OCI-LY1 (cell line): Measurements from ENCODE around the gene CAPZA1.

Source experiments
- H2AFZ ChIP-seq: fragments of 200-600 bp; sonication (generic), shearing (Covaris generic); 2 replicates; pipeline ENCODE4 v1.6.0; 2014; ENCODE audit warnings: antibody characterized with exemption, mild to moderate bottlenecking, low read length
- H3F3A ChIP-seq: fragments of 200-600 bp; sonication (generic), shearing (Covaris generic); 2 replicates; pipeline ENCODE4 v1.6.0; 2014; ENCODE audit warnings: mild to moderate bottlenecking, antibody characterized with exemption, low read length, moderate library complexity; ENCODE audit not compliant: insufficient read depth
- H3K27ac ChIP-seq: fragments of 200-600 bp; sonication (generic); 2 replicates; pipeline ENCODE4 v1.5.1; 2014; ENCODE audit warnings: low read length, mixed run types, mild to moderate bottlenecking, low read depth; ENCODE audit not compliant: poor library complexity, severe bottlenecking
- H3K27me3 ChIP-seq: fragments of 200-600 bp; sonication (generic); 2 replicates; pipeline ENCODE4 v1.6.0; 2014; ENCODE audit warnings: antibody characterized with exemption, mild to moderate bottlenecking, low read length, moderate library complexity; ENCODE audit not compliant: insufficient read depth
- H3K36me3 ChIP-seq: fragments of 200-600 bp; sonication (generic); 2 replicates; pipeline ENCODE4 v1.6.1; 2014; ENCODE audit warnings: mild to moderate bottlenecking, antibody characterized with exemption, low read length, moderate library complexity, mixed read lengths; ENCODE audit not compliant: insufficient read depth
- H3K4me1 ChIP-seq: fragments of 200-600 bp; sonication (generic); 2 replicates; pipeline ENCODE4 v1.5.1; 2014; ENCODE audit warnings: mild to moderate bottlenecking, low read length, moderate library complexity; ENCODE audit not compliant: insufficient read depth, severe bottlenecking
- H3K4me2 ChIP-seq: fragments of 200-600 bp; sonication (generic), shearing (Covaris generic); 2 replicates; pipeline ENCODE4 v1.6.1; 2014; ENCODE audit warnings: low read length
- H3K4me3 ChIP-seq: fragments of 200-600 bp; sonication (generic); 2 replicates; pipeline ENCODE4 v1.5.1; 2014; ENCODE audit warnings: low read length, low read depth, mild to moderate bottlenecking, mixed read lengths; ENCODE audit not compliant: poor library complexity, severe bottlenecking
- H3K79me2 ChIP-seq: fragments of 200-600 bp; shearing (Covaris generic); 2 replicates; pipeline ENCODE4 v1.6.1; 2016; ENCODE audit warnings: mixed run types, low read length, mixed read lengths; ENCODE audit not compliant: insufficient read depth
- H3K9ac ChIP-seq: fragments of 200-600 bp; sonication (generic), shearing (Covaris generic); 2 replicates; pipeline ENCODE4 v1.6.1; 2014; ENCODE audit warnings: mild to moderate bottlenecking, low read length, mixed read lengths
- H3K9me2 ChIP-seq: fragments of 200-600 bp; sonication (generic), shearing (Covaris generic); 2 replicates; pipeline ENCODE4 v1.6.1; 2014; ENCODE audit warnings: low read depth, mild to moderate bottlenecking, low read length, mixed read lengths
- H3K9me3 ChIP-seq: fragments of 200-600 bp; shearing (Covaris generic); 2 replicates; pipeline ENCODE4 v1.6.1; 2014; ENCODE audit warnings: low read length, mixed read lengths
- H4K20me1 ChIP-seq: fragments of 200-600 bp; sonication (generic), shearing (Covaris generic); 2 replicates; pipeline ENCODE4 v1.6.0; 2016; ENCODE audit warnings: mild to moderate bottlenecking, low read length; ENCODE audit not compliant: insufficient read depth
- CTCF ChIP-seq: fragments of 200-600 bp; sonication (generic), shearing (Covaris generic); IDR thresholded peaks from 2 replicates; pipeline ENCODE4 v1.5.1; 2017; ENCODE audit warnings: mild to moderate bottlenecking, antibody characterized with exemption, low read length, moderate library complexity, mixed read lengths
- EZH2 ChIP-seq: fragments of 200-600 bp; sonication (generic), shearing (Covaris generic); IDR thresholded peaks from 2 replicates; pipeline ENCODE4 v1.8.0; 2017; ENCODE audit warnings: borderline replicate concordance, mixed run types, mild to moderate bottlenecking, antibody characterized with exemption, low read length, moderate library complexity, mixed read lengths

CAPZA1 gene

GRCh38 chr1:112711041-112711440 lies 91.4 kb downstream of the CAPZA1 start:
- no peak overlapping the region for H2AFZ ChIP-seq
- no peak for TF ChIP-seq CTCF
- no peak for TF ChIP-seq EZH2
- no peak overlapping the region for H3K9ac ChIP-seq
- no peaks in the 10 kb centered on the region for H3K79me2 ChIP-seq
- no peaks in the 10 kb centered on the region for H3K36me3 ChIP-seq
- H3F3A ChIP-seq = peaks cover 6% of the 10 kb centered on the region; the same call in 1 of the 2 replicates
- no peak overlapping the region for H3K4me2 ChIP-seq
- H3K9me3 ChIP-seq = no peaks in the 10 kb centered on the region
- no peak overlapping the region for H3K27ac ChIP-seq
- no peak overlapping the region for H3K4me3 ChIP-seq
- H3K9me2 ChIP-seq = no peaks in the 10 kb centered on the region
- no peaks in the 10 kb centered on the region; the same call in 1 of the 2 replicates for H3K27me3 ChIP-seq
- no peaks in the 10 kb centered on the region for H4K20me1 ChIP-seq
- peaks cover 31% of the 10 kb centered on the region for H3K4me1 ChIP-seq

- Histone ChIP-seq H3K36me3 (no peaks in the 10 kb centered on the region), H3K9me3 (no peaks in the 10 kb centered on the region), H3K27ac (no peak overlapping the region), H3K27me3 (no peaks in the 10 kb centered on the region; the same call in 1 of the 2 replicates), H4K20me1 (no peaks in the 10 kb centered on the region), H3F3A (peaks cover 6% of the 10 kb centered on the region; the same call in 1 of the 2 replicates), H2AFZ (no peak overlapping the region), H3K4me2 (no peak overlapping the region), H3K9ac (no peak overlapping the region), H3K4me3 (no peak overlapping the region), H3K79me2 (no peaks in the 10 kb centered on the region), H3K9me2 (no peaks in the 10 kb centered on the region), H3K4me1 (peaks cover 30% of the 10 kb centered on the region)
- TF ChIP-seq CTCF = no peak
These were observed 92.0 kb downstream of the CAPZA1 start for GRCh38 chr1:112711670-112712069.

DNA sequence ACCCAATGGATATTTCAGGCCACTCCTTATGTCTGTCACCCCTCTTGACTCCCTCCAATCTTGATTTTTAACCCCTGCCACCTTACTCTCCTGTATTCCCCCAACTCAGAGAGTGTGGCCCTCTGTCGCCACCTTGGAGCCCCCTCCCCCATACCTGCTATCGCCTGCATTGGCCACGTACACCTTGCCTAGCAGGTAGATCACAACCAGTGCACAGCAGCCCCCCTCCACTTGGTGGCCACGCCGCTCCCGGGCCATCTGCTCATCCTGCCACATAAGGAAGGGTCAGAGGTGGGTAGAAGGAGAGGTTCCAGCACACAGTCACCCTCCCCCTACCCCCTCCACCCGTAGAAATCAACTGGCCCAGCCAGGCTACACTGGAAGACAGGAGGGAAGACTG lies 92.6 kb downstream of the CAPZA1 start:
- TF ChIP-seq CTCF (no peak), EZH2 (no peak)
- no peaks in the 10 kb centered on the region for H3K9me2 ChIP-seq

More for the DNA sequence above, 92.6 kb downstream of the CAPZA1 start:
- H4K20me1 ChIP-seq = no peaks in the 10 kb centered on the region
- no peaks in the 10 kb centered on the region for H3K36me3 ChIP-seq
- no peak overlapping the region for H3K27ac ChIP-seq
- no peaks in the 10 kb centered on the region; the same call in 1 of the 2 replicates for H3K27me3 ChIP-seq
- H3K9me3 ChIP-seq = no peaks in the 10 kb centered on the region
- no peaks in the 10 kb centered on the region for H3K79me2 ChIP-seq
- H3F3A ChIP-seq = peaks cover 6% of the 10 kb centered on the region; the same call in 1 of the 2 replicates
- peaks cover 29% of the 10 kb centered on the region for H3K4me1 ChIP-seq
- no peak overlapping the region for H3K9ac ChIP-seq
- no peak overlapping the region for H3K4me2 ChIP-seq
- H3K4me3 ChIP-seq = no peak overlapping the region
- no peak overlapping the region for H2AFZ ChIP-seq
